Measurements from ENCODE around the gene TCTN1. TPM values are rescaled to one million over a fixed set of nuclear protein-coding genes. Genes with fewer than 3 reads are reported as not detected.

TCTN1 gene
- total and polyA plus RNA-seq, 2 of the 8 experiments (the other 6 are each of a cell fraction or from before 2014, with no cell fraction given), result 14.7 to 16.4 TPM

DNA sequence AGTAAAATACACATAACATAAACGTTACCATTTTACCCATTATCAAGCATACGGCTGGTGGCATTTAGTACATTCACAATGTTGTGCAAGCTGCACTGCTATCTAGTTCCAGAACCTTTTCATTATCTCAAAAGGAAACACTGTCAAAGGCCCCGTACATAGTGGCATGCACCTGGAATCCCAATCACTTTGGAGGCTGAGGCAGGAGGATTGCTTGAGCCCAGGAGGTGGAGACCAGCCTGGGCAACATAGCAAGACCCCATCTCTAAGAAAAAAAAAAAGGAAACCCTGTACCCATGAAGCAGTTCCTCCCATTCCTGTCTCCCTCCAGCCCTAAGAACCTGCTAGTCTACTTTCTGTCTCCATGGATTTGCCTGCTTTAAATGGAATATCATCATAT is 82.4 kb downstream of the TCTN1 start:
- ChIA-PET CTCF (ENCODE audit: partially characterized antibody) (no interaction called here), POLR2A (ENCODE audit: partially characterized antibody) (no interaction called here)
- no peak overlapping the region for H2BK5ac ChIP-seq (ENCODE audit: low read depth, low read length)
- H3K9me3 ChIP-seq (ENCODE audit: insufficient read depth in 2 of 2, low read depth in 1 of 2, low read length in 1 of 2), result no peaks in the 10 kb centered on the region
- peaks cover 0 to 3% (median 0%) of the 10 kb centered on the region in 4 experiments; a peak in 1 of 7 replicates for H3K4me1 ChIP-seq (replicated peaks in 1 of 4; ENCODE audit: control insufficient read depth in 3 of 4, insufficient read depth in 4 of 4, low read length in 3 of 4)
- H3K4me2 ChIP-seq (ENCODE audit: insufficient read depth in 1 of 2, low read depth in 2 of 2, low read length in 2 of 2), result no peak overlapping the region
- no peak overlapping the region for H3K9ac ChIP-seq (replicated peaks in 1 of 4; ENCODE audit: extremely low read depth in 1 of 4, low read depth in 3 of 4, low read length in 3 of 4)
- no peaks in the 10 kb centered on the region for H3K36me3 ChIP-seq (ENCODE audit: control insufficient read depth in 2 of 4, insufficient read depth in 4 of 4, low read length in 3 of 4)
- WGBS, 2 experiments (ENCODE audit: extremely low coverage in 1 of 2, insufficient coverage in 1 of 2, insufficient read length in 1 of 2, insufficient replicate concordance in 2 of 2, low coverage in 1 of 2, low lambda C conversion rate in 2 of 2, missing lambda C conversion rate in 1 of 2), result 84% methylated on average over 3 of the region's 3 CpGs; no CpG with 5 or more reads in 1 of the 2 experiments
- no peaks in the 10 kb centered on the region for H3K79me1 ChIP-seq (ENCODE audit: low read depth, low read length)
- no peaks in the 10 kb centered on the region for H3K79me2 ChIP-seq (ENCODE audit: control insufficient read depth in 1 of 2, insufficient read depth in 2 of 2, low read length in 2 of 2)
- no peaks in the 10 kb centered on the region; a peak in 1 of 7 replicates for H3K27me3 ChIP-seq (replicated peaks in 1 of 4; ENCODE audit: control insufficient read depth in 3 of 4, extremely low read depth in 1 of 4, insufficient read depth in 3 of 4, low read length in 3 of 4)
- H2AK5ac ChIP-seq (ENCODE audit: low read depth, low read length), result no peak overlapping the region
- no peak overlapping the region for H3K56ac ChIP-seq (replicated peaks; ENCODE audit: insufficient read length, low read depth, low read length)
- H3K23ac ChIP-seq (ENCODE audit: insufficient read length), result no peak overlapping the region
- no peak overlapping the region for H2BK15ac ChIP-seq (ENCODE audit: low read length)
- H3K18ac ChIP-seq (ENCODE audit: extremely low read depth, low read length), result no peak overlapping the region
- H3K23me2 ChIP-seq (ENCODE audit: low read depth, low read length), result no peaks in the 10 kb centered on the region
- H2AFZ ChIP-seq (ENCODE audit: low read length), result no peak overlapping the region
- no peak overlapping the region for H3K4me3 ChIP-seq (ENCODE audit: extremely low read depth in 1 of 4, insufficient read depth in 2 of 4, low read depth in 3 of 4, low read length in 4 of 4)
- H2BK120ac ChIP-seq (replicated peaks; ENCODE audit: low read depth, low read length), result no peak overlapping the region
- H4K20me1 ChIP-seq (replicated peaks in 1 of 2; ENCODE audit: control insufficient read depth in 1 of 2, insufficient read depth in 2 of 2, low read length in 2 of 2), result no peaks in the 10 kb centered on the region
- H2BK20ac ChIP-seq (ENCODE audit: low read length), result no peak overlapping the region
- no peak overlapping the region for H3K14ac ChIP-seq (ENCODE audit: insufficient read length)
- H2BK12ac ChIP-seq (ENCODE audit: low read depth, low read length), result no peak overlapping the region
- no peak overlapping the region for H4K5ac ChIP-seq (ENCODE audit: insufficient read length, low read depth, low read length)
- DNase-seq (ENCODE audit: low read depth in 1 of 2, low spot score in 2 of 2) (no peak), FAIRE-seq (no peak)
- no peak overlapping the region for H3K4ac ChIP-seq (replicated peaks; ENCODE audit: insufficient read length, low read depth, low read length)
- no peak overlapping the region for H3K27ac ChIP-seq (ENCODE audit: low read depth, low read length)
- H4K8ac ChIP-seq (ENCODE audit: extremely low read depth, insufficient read depth, low read length), result no peak overlapping the region
- no peak overlapping the region for H4K91ac ChIP-seq (replicated peaks; ENCODE audit: insufficient read length, low read length)
- TF ChIP-seq NANOG (IDR thresholded peaks at IDR 0.05; ENCODE audit: insufficient read depth, low read depth, low read length, poor library complexity, severe bottlenecking) (no peak), FOSL1 (IDR thresholded peaks at IDR 0.05; ENCODE audit: insufficient read depth, low read depth, low read length) (no peak), SRF (IDR thresholded peaks at IDR 0.05; ENCODE audit: low read depth, low read length) (no peak), POLR2A (IDR thresholded peaks at IDR 0.05; ENCODE audit: control extremely low read depth in 1 of 2, low read depth in 2 of 2, low read length in 2 of 2) (no peak), GABPA (IDR thresholded peaks at IDR 0.05; ENCODE audit: borderline replicate concordance, insufficient read depth, low read length) (no peak), JUN (IDR thresholded peaks at IDR 0.05; ENCODE audit: low read depth, low read length) (no peak), EZH2 (IDR thresholded peaks at IDR 0.05; ENCODE audit: low read depth, low read length, severe bottlenecking) (no peak), JUND (IDR thresholded peaks at IDR 0.05; ENCODE audit: low read length) (no peak)
- TF ChIP-seq, protein P1, sequence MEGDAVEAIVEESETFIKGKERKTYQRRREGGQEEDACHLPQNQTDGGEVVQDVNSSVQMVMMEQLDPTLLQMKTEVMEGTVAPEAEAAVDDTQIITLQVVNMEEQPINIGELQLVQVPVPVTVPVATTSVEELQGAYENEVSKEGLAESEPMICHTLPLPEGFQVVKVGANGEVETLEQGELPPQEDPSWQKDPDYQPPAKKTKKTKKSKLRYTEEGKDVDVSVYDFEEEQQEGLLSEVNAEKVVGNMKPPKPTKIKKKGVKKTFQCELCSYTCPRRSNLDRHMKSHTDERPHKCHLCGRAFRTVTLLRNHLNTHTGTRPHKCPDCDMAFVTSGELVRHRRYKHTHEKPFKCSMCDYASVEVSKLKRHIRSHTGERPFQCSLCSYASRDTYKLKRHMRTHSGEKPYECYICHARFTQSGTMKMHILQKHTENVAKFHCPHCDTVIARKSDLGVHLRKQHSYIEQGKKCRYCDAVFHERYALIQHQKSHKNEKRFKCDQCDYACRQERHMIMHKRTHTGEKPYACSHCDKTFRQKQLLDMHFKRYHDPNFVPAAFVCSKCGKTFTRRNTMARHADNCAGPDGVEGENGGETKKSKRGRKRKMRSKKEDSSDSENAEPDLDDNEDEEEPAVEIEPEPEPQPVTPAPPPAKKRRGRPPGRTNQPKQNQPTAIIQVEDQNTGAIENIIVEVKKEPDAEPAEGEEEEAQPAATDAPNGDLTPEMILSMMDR (IDR thresholded peaks at IDR 0.05; ENCODE audit: control extremely low read depth in 1 of 3, insufficient read depth in 1 of 3, low read depth in 1 of 3, low read length in 3 of 3), result no peak
- TF ChIP-seq, protein P2, sequence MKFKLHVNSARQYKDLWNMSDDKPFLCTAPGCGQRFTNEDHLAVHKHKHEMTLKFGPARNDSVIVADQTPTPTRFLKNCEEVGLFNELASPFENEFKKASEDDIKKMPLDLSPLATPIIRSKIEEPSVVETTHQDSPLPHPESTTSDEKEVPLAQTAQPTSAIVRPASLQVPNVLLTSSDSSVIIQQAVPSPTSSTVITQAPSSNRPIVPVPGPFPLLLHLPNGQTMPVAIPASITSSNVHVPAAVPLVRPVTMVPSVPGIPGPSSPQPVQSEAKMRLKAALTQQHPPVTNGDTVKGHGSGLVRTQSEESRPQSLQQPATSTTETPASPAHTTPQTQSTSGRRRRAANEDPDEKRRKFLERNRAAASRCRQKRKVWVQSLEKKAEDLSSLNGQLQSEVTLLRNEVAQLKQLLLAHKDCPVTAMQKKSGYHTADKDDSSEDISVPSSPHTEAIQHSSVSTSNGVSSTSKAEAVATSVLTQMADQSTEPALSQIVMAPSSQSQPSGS (IDR thresholded peaks at IDR 0.05; ENCODE audit: low read length), result no peak

Data from H1 (cell line).